ENCODE results near the gene CD247.

Gene CD247

DNA sequence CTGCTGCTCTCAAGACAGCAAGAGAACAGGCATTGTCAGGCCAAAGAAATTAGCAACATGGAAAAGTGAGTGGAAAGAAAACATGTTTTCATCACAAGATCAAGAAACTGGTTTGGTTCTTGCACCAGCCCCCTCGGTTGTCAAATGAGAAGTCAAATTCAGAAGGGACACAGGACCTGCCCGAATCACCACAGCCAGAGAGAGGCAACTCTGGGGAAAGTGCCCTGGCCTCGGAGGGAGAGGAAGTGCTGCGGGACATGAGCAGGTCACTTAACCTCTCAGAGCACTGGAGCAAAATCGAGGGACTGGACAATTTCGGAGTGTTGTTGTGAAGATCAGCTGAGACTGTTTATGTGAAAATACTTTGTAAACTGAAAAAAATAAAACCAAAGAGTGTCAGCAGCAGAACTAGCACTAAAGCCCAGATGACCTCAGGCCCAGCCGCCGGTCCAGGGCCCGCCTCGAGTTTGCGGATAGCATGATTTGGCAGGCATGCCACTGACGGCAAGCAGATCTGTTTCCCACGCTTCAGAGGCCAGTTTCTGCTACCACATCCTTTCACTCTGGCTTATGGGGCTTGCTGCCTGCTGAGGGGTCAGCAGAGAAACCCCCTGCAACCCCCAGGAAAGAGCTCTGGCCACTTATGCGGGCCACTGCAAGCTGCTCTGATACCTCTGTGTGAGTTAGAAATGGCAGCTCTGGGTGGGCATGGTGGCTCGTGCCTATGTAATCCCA, 32.1 kb downstream of the CD247 start:
- FAIRE-seq (no peak), DNase-seq (ENCODE audit: insufficient read length, low spot score) (no peak)
- no peak for TF ChIP-seq POLR2A (IDR thresholded peaks at IDR 0.05; ENCODE audit: low read depth, low read length)
- TF ChIP-seq TAF1 (IDR thresholded peaks at IDR 0.05; ENCODE audit: low read depth, low read length) = no peak
- TF ChIP-seq POU2F2 (IDR thresholded peaks at IDR 0.05; ENCODE audit: low read depth, low read length) = no peak
- no peak for TF ChIP-seq SPI1 (IDR thresholded peaks at IDR 0.05; ENCODE audit: low read depth, low read length)
- TF ChIP-seq POLR2AphosphoS5 (IDR thresholded peaks at IDR 0.05; ENCODE audit: low read depth, low read length) = no peak
- no peak for TF ChIP-seq PAX5 (IDR thresholded peaks at IDR 0.05; ENCODE audit: insufficient read depth, low read length, severe bottlenecking)

DNA sequence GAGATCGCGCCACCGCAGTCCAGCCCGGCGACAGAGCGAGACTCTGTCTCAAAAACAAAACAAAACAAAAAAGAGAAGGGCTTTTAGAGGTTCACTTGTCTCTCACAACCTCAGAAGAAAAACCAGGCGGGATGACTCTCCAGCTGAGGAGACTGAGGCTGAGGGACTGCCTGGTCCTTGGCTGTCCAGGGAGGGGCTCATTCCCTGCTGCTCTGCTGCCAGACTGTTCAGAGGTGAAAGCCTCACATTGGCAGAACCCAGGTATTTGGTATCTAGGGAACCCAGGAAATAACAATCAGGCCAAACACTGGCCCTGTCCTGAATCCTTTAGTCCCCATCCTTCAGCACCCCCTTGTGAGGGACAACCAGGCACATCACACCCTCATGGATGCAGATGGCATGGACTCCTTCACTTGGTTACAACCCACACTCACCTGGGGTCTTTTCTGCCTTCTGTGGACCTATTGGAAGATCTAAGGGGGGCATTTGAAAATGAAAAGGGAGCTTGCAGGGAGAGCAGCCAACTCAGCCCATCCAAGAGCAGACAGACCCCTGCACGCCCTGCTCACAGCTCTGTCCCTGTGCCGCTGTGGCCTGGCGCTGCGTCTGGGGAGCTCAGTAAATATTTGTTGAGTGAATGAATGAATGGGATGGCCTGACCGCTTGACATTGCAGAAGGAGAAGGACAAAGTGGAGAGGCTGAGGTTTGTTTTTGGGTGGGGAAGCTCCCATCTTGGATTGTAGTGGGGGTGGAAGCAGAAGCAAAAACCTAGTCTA, 33.4 kb downstream of the CD247 start:
- FAIRE-seq = no peak
- no peak for DNase-seq (ENCODE audit: insufficient read length, low spot score)
- TF ChIP-seq TAF1 (IDR thresholded peaks at IDR 0.05; ENCODE audit: low read depth, low read length) = no peak
- TF ChIP-seq SPI1 (IDR thresholded peaks at IDR 0.05; ENCODE audit: low read depth, low read length) = no peak
- TF ChIP-seq POLR2AphosphoS5 (IDR thresholded peaks at IDR 0.05; ENCODE audit: low read depth, low read length) = no peak
- TF ChIP-seq PAX5 (IDR thresholded peaks at IDR 0.05; ENCODE audit: insufficient read depth, low read length, severe bottlenecking) = no peak
- TF ChIP-seq POU2F2 (IDR thresholded peaks at IDR 0.05; ENCODE audit: low read depth, low read length) = no peak
- TF ChIP-seq POLR2A (IDR thresholded peaks at IDR 0.05; ENCODE audit: low read depth, low read length) = no peak

DNA sequence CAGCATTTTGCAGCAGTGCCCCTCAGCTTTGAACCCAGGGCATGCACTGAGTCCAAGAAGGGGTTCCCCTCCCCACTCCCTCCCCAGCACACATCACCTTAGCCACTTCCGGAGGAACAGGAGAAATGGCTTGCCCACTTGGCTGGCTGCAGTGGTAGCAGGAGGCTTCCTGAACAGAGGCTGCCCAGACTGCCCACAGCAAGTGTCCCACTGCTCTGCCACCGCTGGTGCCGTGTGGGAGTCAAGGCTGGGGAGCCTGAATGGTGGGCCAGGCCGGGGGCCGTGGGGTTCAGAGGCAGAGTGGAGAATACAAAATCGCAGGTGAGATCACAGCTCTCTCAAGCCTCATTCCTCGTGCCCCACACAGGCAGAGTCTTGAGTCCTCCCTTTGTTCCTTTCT, 34.5 kb downstream of the CD247 start:
- no peak for DNase-seq (ENCODE audit: insufficient read length, low spot score)
- TF ChIP-seq PAX5 (IDR thresholded peaks at IDR 0.05; ENCODE audit: insufficient read depth, low read length, severe bottlenecking) (no peak), POLR2A (IDR thresholded peaks at IDR 0.05; ENCODE audit: low read depth, low read length) (no peak)
- no peak for FAIRE-seq

DNA sequence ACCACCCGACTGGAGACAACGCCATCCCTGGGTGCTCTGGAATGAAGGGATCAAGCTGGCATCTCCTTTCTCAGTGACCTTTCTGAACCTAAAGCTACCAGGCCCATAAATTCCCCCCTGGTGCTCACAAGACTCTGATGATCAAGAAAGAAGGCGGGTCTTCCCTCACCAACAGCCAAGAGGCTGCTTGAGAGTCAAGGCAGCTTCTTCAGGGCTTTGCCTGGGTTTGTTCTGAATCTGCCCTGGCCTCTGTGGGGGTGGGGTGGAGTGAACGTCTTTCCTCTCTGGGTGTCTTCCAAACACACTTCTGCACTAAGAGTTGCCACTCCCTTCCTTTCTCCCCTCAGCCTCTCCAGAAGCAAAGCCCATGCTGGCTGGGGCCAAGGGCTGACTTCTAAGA, 36.1 kb downstream of the CD247 start:
- TF ChIP-seq PAX5 (IDR thresholded peaks at IDR 0.05; ENCODE audit: insufficient read depth, low read length, severe bottlenecking) (no peak), TAF1 (IDR thresholded peaks at IDR 0.05; ENCODE audit: low read depth, low read length) (no peak), POLR2AphosphoS5 (IDR thresholded peaks at IDR 0.05; ENCODE audit: low read depth, low read length) (no peak), SPI1 (IDR thresholded peaks at IDR 0.05; ENCODE audit: low read depth, low read length) (no peak), POLR2A (IDR thresholded peaks at IDR 0.05; ENCODE audit: low read depth, low read length) (no peak), POU2F2 (IDR thresholded peaks at IDR 0.05; ENCODE audit: low read depth, low read length) (no peak)
- DNase-seq (ENCODE audit: insufficient read length, low spot score) (no peak), FAIRE-seq (no peak)

DNA sequence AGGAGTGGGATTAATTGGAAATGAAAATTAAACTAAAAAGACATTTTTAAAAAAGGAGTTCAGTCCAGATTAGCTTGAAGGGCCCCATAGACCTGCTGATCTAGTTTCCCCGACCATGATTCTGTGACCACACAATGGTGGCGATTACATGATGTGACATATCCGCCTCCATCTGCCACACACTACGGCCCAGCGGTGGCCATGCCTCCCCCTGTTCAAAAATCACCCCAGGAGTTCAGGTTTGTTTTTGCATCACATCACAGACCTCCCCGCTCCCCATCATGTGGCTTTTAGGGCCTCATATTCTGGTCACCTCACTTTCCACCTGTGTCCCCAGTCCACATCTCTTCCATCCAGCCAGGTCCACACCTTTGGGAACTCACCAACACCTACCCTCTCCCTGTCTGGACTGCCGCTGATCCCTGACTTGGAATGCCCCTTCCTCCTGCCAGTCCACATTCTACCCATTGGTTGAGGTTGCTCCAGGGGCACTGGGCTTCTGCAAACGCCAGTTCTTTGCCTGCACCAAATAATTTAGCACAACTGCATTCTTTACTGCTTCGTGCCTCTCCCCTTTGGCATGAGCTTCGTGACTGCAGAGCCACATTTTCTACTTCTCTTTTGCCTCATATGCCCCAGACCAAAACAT, 38.9 kb downstream of the CD247 start:
- FAIRE-seq = no peak
- TF ChIP-seq POLR2AphosphoS5 (IDR thresholded peaks at IDR 0.05; ENCODE audit: low read depth, low read length) (no peak), POU2F2 (IDR thresholded peaks at IDR 0.05; ENCODE audit: low read depth, low read length) (no peak), SPI1 (IDR thresholded peaks at IDR 0.05; ENCODE audit: low read depth, low read length) (no peak), POLR2A (IDR thresholded peaks at IDR 0.05; ENCODE audit: low read depth, low read length) (no peak)

GRCh38 chr1:167477986-167478385, 40.3 kb downstream of the CD247 start:
- FAIRE-seq (no peak), DNase-seq (ENCODE audit: insufficient read length, low spot score) (no peak)
- no peak for TF ChIP-seq SPI1 (IDR thresholded peaks at IDR 0.05; ENCODE audit: low read depth, low read length)
- no peak for TF ChIP-seq POU2F2 (IDR thresholded peaks at IDR 0.05; ENCODE audit: low read depth, low read length)
- TF ChIP-seq PAX5 (IDR thresholded peaks at IDR 0.05; ENCODE audit: insufficient read depth, low read length, severe bottlenecking) = no peak
- no peak for TF ChIP-seq POLR2AphosphoS5 (IDR thresholded peaks at IDR 0.05; ENCODE audit: low read depth, low read length)
- no peak for TF ChIP-seq TAF1 (IDR thresholded peaks at IDR 0.05; ENCODE audit: low read depth, low read length)
- no peak for TF ChIP-seq POLR2A (IDR thresholded peaks at IDR 0.05; ENCODE audit: low read depth, low read length)

More for the DNA sequence above, 38.9 kb downstream of the CD247 start:
- no peak for DNase-seq (ENCODE audit: insufficient read length, low spot score)

DNA sequence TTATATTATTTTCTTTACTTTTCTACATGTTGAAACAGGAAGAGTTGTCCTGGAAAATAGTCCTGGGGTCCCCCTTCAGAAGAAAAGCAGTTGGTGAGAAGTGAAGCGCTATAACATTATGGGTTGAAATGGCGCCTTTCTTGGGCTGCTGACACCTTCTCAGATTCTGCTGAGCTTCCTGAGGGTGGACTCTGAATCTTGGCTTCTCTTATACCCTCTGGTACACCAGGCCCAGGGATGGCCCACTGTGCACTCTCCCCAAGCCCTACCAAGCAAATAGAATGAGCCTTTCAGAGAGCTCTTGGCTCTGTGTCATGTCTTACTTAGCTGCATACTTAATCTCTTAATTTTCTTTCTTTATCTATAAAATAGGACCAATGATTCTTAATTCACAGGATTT, 42.3 kb downstream of the CD247 start:
- no peak for FAIRE-seq

DNA sequence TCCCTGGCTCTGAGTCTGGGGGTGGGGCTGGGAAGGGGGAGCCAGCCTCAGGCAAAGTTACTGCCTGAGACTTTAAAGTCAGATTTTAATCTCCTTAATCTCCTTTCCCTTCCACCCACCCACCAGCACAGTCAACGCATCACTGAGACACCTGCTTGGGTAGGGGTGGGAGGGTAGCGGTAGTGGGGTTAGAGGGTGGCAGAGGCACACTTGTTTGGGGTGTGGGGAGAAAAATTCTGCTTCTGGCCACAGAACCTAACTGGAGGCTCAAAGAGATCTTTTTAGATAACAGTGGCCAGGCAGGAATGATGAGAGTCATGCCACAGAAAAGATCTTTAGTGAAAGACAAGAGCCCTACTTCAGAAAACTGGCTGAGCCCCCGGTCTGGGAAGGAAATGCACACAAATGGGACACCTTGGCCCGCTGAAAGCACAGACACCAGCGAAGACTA, 44.1 kb downstream of the CD247 start:
- no peak for TF ChIP-seq POLR2A (IDR thresholded peaks at IDR 0.05; ENCODE audit: low read depth, low read length)
- TF ChIP-seq PAX5 (IDR thresholded peaks at IDR 0.05; ENCODE audit: insufficient read depth, low read length, severe bottlenecking) = no peak
- TF ChIP-seq POU2F2 (IDR thresholded peaks at IDR 0.05; ENCODE audit: low read depth, low read length) = no peak
- TF ChIP-seq POLR2AphosphoS5 (IDR thresholded peaks at IDR 0.05; ENCODE audit: low read depth, low read length) = no peak
- no peak for DNase-seq (ENCODE audit: insufficient read length, low spot score)
- no peak for FAIRE-seq

More for the DNA sequence above, 42.3 kb downstream of the CD247 start:
- no peak for DNase-seq (ENCODE audit: insufficient read length, low spot score)
- no peak for TF ChIP-seq POU2F2 (IDR thresholded peaks at IDR 0.05; ENCODE audit: low read depth, low read length)
- TF ChIP-seq POLR2A (IDR thresholded peaks at IDR 0.05; ENCODE audit: low read depth, low read length) = no peak
- no peak for TF ChIP-seq POLR2AphosphoS5 (IDR thresholded peaks at IDR 0.05; ENCODE audit: low read depth, low read length)
- no peak for TF ChIP-seq PAX5 (IDR thresholded peaks at IDR 0.05; ENCODE audit: insufficient read depth, low read length, severe bottlenecking)
- TF ChIP-seq SPI1 (IDR thresholded peaks at IDR 0.05; ENCODE audit: low read depth, low read length) = no peak

DNA sequence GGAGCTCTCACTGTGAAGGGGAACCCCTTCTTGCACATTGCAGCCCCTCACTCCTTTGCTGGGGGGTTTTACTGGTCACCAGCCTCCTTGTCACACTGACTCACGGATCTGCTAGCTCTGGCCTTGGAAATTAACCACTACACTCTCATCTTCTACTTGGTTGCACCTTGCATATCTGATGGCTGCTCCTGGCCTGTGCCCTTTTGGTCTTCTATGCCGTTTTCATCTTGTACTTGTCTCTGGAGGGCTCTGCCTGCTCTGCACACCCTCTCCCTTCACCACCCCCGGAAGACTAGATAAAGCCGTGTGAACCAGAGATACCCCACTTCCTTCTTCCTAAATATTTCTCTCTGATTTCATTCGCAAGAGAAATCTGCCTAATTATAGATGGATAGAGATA, 44.6 kb downstream of the CD247 start:
- no peak for TF ChIP-seq TAF1 (IDR thresholded peaks at IDR 0.05; ENCODE audit: low read depth, low read length)
- FAIRE-seq (no peak), DNase-seq (ENCODE audit: insufficient read length, low spot score) (no peak)

All from GM12891 (cell line).